B cell (primary cell): Measurements from ENCODE around the gene PRRC2C.

Source experiments
- CTCF ChIP-seq: fragments of 200-600 bp; IDR thresholded peaks from one replicate; pipeline ENCODE4 v1.8.0; 2022; ENCODE audit warnings: antibody characterized with exemption, mild to moderate bottlenecking
- EZH2 ChIP-seq: IDR thresholded peaks from 2 replicates; pipeline ENCODE4 v1.6.1; 2012; ENCODE audit warnings: borderline replicate concordance, low read depth, mild to moderate bottlenecking, moderate library complexity, low read length; ENCODE audit not compliant: insufficient read depth, poor library complexity, severe bottlenecking

DNA sequence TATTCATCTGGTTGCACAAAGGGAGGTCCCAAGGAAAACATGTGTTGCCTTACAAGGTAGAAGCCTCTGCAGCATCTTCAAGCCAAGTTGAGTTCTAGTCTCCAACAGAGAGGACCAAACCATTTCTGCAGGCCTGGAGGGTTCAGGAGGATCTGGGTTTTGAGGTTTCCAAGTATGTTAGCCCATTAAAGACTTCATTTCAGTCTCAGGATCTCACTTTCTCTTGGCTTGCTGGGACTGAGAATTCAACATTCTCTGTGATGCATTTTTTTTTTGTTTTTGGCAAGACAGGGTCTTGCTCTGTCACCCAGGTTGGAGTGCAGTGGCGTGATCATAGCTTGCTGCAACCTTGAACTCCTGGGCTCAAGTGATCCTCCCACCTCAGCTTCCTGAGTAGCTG, 128.0 kb downstream of the PRRC2C start:
- TF ChIP-seq CTCF, result no peak
- TF ChIP-seq EZH2, result no peak
